CD4-positive, alpha-beta T cell treated with Interleukin-15 for 4 hours (primary cell): Measurements from ENCODE around the gene KCNAB3.

Source experiments
- DNase-seq: peaks from one replicate; pipeline ENCODE4 v3.0.0-alpha.2; 2020; ENCODE audit warnings: low spot score

Gene KCNAB3

GRCh38 chr17:7880076-7880868, 49.4 kb downstream of the KCNAB3 start:
- no peak for DNase-seq

- DNase-seq = no peak
Observed at GRCh38 chr17:7878234-7878633, 51.4 kb downstream of the KCNAB3 start.

GRCh38 chr17:7875804-7876370, 53.8 kb downstream of the KCNAB3 start:
- no peak for DNase-seq

GRCh38 chr17:7873051-7873450, 56.6 kb downstream of the KCNAB3 start:
- DNase-seq = no peak
